Measurements from ENCODE around the gene FRMD4A. TPM values are rescaled to one million over a fixed set of nuclear protein-coding genes. Genes with fewer than 3 reads are reported as not detected.

Gene FRMD4A
- total and polyA plus RNA-seq, 2 experiments from 2014 or later: 5.4 to 10.3 TPM

- WGBS (ENCODE audit: low lambda C conversion rate, missing lambda C conversion rate): 46% methylated on average over 7 of the region's 7 CpGs
- no peak for DNase-seq (ENCODE audit: low spot score)
- Histone ChIP-seq H4K20me1 (ENCODE audit: insufficient read depth, poor library complexity, severe bottlenecking) (no peaks in the 10 kb centered on the region), H2AFZ (no peak overlapping the region), H3K4me3 (no peak overlapping the region), H3K9me3 (ENCODE audit: low read depth) (no peaks in the 10 kb centered on the region), H3K4me2 (no peak overlapping the region), H3K27me3 (no peaks in the 10 kb centered on the region), H3K36me3 (replicated peaks; ENCODE audit: insufficient read depth, low read depth) (no peaks in the 10 kb centered on the region), H3K4me1 (ENCODE audit: insufficient read depth) (no peaks in the 10 kb centered on the region), H3K27ac (no peak overlapping the region), H3K9me2 (replicated peaks; ENCODE audit: insufficient read depth) (no peaks in the 10 kb centered on the region), H3K79me2 (no peaks in the 10 kb centered on the region)
- no peak for TF ChIP-seq CTCF (IDR thresholded peaks at IDR 0.05; ENCODE audit: poor library complexity)
- no peak for TF ChIP-seq EZH2phosphoT487 (IDR thresholded peaks at IDR 0.05; ENCODE audit: low read depth, severe bottlenecking, unreplicated experiment)
- no peak for TF ChIP-seq EZH2 (IDR thresholded peaks at IDR 0.05; ENCODE audit: borderline replicate concordance)
These were observed 145.2 kb downstream of the FRMD4A start for GRCh38 chr10:14185316-14186045.

- Histone ChIP-seq H3K4me1 (ENCODE audit: insufficient read depth) (no peaks in the 10 kb centered on the region), H3K4me3 (no peak overlapping the region), H2AFZ (no peak overlapping the region), H3K9me2 (replicated peaks; ENCODE audit: insufficient read depth) (no peaks in the 10 kb centered on the region), H3K36me3 (replicated peaks; ENCODE audit: insufficient read depth, low read depth) (no peaks in the 10 kb centered on the region), H3K27ac (no peak overlapping the region), H3K9me3 (ENCODE audit: low read depth) (no peaks in the 10 kb centered on the region), H3K27me3 (no peaks in the 10 kb centered on the region), H4K20me1 (ENCODE audit: insufficient read depth, poor library complexity, severe bottlenecking) (no peaks in the 10 kb centered on the region), H3K4me2 (no peak overlapping the region), H3K79me2 (no peaks in the 10 kb centered on the region)
- TF ChIP-seq EZH2 (IDR thresholded peaks at IDR 0.05; ENCODE audit: borderline replicate concordance) (no peak), EZH2phosphoT487 (IDR thresholded peaks at IDR 0.05; ENCODE audit: low read depth, severe bottlenecking, unreplicated experiment) (no peak), CTCF (IDR thresholded peaks at IDR 0.05; ENCODE audit: poor library complexity) (no peak)
- no peak for DNase-seq (ENCODE audit: low spot score)
- WGBS (ENCODE audit: low lambda C conversion rate, missing lambda C conversion rate): 53% methylated on average over 11 of the region's 11 CpGs
These were observed 145.8 kb downstream of the FRMD4A start for GRCh38 chr10:14184841-14185315.

GRCh38 chr10:14182781-14183180 is 147.9 kb downstream of the FRMD4A start:
- Histone ChIP-seq H3K4me3 (no peak overlapping the region), H3K4me1 (ENCODE audit: insufficient read depth) (no peaks in the 10 kb centered on the region), H3K79me2 (no peaks in the 10 kb centered on the region), H3K9me3 (ENCODE audit: low read depth) (no peaks in the 10 kb centered on the region), H4K20me1 (ENCODE audit: insufficient read depth, poor library complexity, severe bottlenecking) (no peaks in the 10 kb centered on the region), H3K27ac (no peak overlapping the region), H3K27me3 (peaks cover 4% of the 10 kb centered on the region), H3K9me2 (replicated peaks; ENCODE audit: insufficient read depth) (no peaks in the 10 kb centered on the region), H3K4me2 (no peak overlapping the region), H2AFZ (no peak overlapping the region), H3K36me3 (replicated peaks; ENCODE audit: insufficient read depth, low read depth) (no peaks in the 10 kb centered on the region)
- no peak for DNase-seq (ENCODE audit: low spot score)
- TF ChIP-seq EZH2 (IDR thresholded peaks at IDR 0.05; ENCODE audit: borderline replicate concordance) (no peak), CTCF (IDR thresholded peaks at IDR 0.05; ENCODE audit: poor library complexity) (no peak), EZH2phosphoT487 (IDR thresholded peaks at IDR 0.05; ENCODE audit: low read depth, severe bottlenecking, unreplicated experiment) (no peak)
- WGBS (ENCODE audit: low lambda C conversion rate, missing lambda C conversion rate): 54% methylated on average over 4 of the region's 4 CpGs

Data from hepatocyte (in vitro differentiated cells).